Bronchial epithelial cell (primary cell): ENCODE results near the gene RTEL1. TPM values are rescaled to one million over a fixed set of nuclear protein-coding genes. Genes with fewer than 3 reads are reported as not detected.

Experiments used
- DNase-seq: peaks from one replicate; pipeline ENCODE4 v3.0.0-alpha.2; 2010; ENCODE audit warnings: low read depth
- FAIRE-seq: peaks from 2 replicates; lab custom pipeline; 2011; peaks lifted over from hg19 to GRCh38; lab: Jason Lieb, UNC
- H3K27me3 ChIP-seq: 2 replicates; pipeline ENCODE4 v1.5.1; 2011; ENCODE audit warnings: low read length; ENCODE audit not compliant: control insufficient read depth, insufficient read depth
- H3K36me3 ChIP-seq: 2 replicates; pipeline ENCODE4 v1.5.1; 2011; ENCODE audit warnings: low read length; ENCODE audit not compliant: control insufficient read depth, insufficient read depth
- H3K4me3 ChIP-seq: 2 replicates; pipeline ENCODE4 v1.5.1; 2011; ENCODE audit warnings: mild to moderate bottlenecking, low read depth, low read length, control low read depth
- total RNA-seq: library from RNA; depleted of rRNA; stranded (reverse); fragments of >200 nt; gene quantifications from 2 replicates; pipeline ENCODE4 v1.2.1, GENCODE V29; 2014
- TF ChIP-seq, protein P1 (sequence below): IDR thresholded peaks from 2 replicates; pipeline ENCODE4 v1.5.1; 2011; ENCODE audit warnings: mild to moderate bottlenecking, moderate library complexity, low read length, control low read depth, inconsistent platforms; ENCODE audit not compliant: insufficient read depth, severe bottlenecking

Gene RTEL1
- total RNA-seq, 1 donor from 2014 or later: 4.5 TPM

GRCh38 chr20:63701051-63701328 is 42.9 kb downstream of the RTEL1 start:
- FAIRE-seq (no peak), DNase-seq (no peak)
- TF ChIP-seq, protein P1, sequence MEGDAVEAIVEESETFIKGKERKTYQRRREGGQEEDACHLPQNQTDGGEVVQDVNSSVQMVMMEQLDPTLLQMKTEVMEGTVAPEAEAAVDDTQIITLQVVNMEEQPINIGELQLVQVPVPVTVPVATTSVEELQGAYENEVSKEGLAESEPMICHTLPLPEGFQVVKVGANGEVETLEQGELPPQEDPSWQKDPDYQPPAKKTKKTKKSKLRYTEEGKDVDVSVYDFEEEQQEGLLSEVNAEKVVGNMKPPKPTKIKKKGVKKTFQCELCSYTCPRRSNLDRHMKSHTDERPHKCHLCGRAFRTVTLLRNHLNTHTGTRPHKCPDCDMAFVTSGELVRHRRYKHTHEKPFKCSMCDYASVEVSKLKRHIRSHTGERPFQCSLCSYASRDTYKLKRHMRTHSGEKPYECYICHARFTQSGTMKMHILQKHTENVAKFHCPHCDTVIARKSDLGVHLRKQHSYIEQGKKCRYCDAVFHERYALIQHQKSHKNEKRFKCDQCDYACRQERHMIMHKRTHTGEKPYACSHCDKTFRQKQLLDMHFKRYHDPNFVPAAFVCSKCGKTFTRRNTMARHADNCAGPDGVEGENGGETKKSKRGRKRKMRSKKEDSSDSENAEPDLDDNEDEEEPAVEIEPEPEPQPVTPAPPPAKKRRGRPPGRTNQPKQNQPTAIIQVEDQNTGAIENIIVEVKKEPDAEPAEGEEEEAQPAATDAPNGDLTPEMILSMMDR: no peak
- Histone ChIP-seq H3K27me3 (no peaks in the 10 kb centered on the region), H3K4me3 (no peak overlapping the region), H3K36me3 (peaks cover 14% of the 10 kb centered on the region)

- Histone ChIP-seq H3K27me3 (no peaks in the 10 kb centered on the region), H3K4me3 (no peak overlapping the region), H3K36me3 (peaks cover 18% of the 10 kb centered on the region)
- DNase-seq: no peak
- TF ChIP-seq, protein P1: no peak
- no peak for FAIRE-seq
Measured at GRCh38 chr20:63701329-63702035, 43.4 kb downstream of the RTEL1 start.

DNA sequence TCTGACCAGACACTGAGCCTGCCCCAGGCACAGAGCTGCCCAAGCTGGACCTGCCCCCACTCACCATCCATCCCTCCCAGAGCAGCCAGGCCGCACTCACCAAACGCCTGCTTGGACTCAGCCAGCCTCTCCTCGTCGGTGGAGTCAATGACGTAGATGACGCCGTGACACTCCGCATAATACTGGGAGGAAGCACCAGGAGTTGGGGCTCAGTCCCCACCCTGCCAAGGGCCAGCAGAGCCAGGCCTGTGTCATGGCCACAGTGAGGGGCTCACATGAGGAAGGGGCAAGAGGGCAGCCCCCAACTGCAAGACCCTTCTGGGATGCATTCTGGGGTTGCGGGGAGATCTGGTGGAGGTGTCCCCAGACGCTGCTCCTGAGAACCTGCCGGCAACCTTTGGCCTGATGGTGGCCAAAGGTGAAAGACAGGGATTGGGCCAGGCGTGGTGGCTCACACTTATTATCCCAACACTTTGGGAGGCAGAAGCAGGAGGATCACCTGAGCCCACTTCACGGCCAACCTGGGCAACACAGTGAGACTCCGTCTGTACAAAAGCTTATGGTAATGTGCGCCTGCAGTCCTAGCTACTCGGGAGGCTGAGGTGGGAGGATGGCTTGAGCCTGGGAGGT is 44.0 kb downstream of the RTEL1 start:
- FAIRE-seq (no peak), DNase-seq (no peak)
- no peaks in the 10 kb centered on the region for H3K27me3 ChIP-seq
- TF ChIP-seq, protein P1: no peak
- H3K4me3 ChIP-seq: no peak overlapping the region
- H3K36me3 ChIP-seq: peaks cover 19% of the 10 kb centered on the region

GRCh38 chr20:63702751-63703470 is 44.8 kb downstream of the RTEL1 start:
- FAIRE-seq (no peak), DNase-seq (no peak)
- H3K4me3 ChIP-seq: no peak overlapping the region
- TF ChIP-seq, protein P1: no peak
- no peaks in the 10 kb centered on the region for H3K27me3 ChIP-seq
- H3K36me3 ChIP-seq: peaks cover 19% of the 10 kb centered on the region

DNA sequence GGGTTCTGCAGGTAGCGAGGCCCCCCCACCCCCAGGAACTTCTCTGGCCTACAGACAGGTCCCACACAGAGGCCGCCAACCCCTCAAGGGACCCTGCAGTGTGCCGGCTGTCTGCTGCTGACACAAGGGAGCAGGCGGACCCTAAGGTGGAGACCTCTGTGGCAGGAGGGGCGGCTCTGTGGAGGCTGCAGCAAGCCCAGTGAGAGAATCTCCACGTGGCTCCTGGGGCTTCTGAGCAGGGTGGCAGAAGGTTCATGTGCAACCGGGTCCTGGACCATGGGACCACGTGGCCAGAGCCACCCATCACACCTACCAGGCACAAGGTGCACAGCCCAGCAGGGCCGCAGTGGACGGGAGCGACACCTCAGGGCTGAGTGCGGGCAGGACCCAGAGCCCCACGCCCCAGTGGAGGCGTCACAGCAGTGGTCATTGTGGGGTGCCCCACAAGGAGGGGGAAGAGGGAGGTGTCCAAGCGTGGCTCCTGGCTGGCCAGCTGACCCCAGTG is 45.4 kb downstream of the RTEL1 start:
- Histone ChIP-seq H3K36me3 (peaks cover 19% of the 10 kb centered on the region), H3K27me3 (no peaks in the 10 kb centered on the region), H3K4me3 (no peak overlapping the region)
- TF ChIP-seq, protein P1: no peak
- no peak for DNase-seq
- no peak for FAIRE-seq
